Measurements from ENCODE around the gene NRIP2.
"Not testable (repeated sequence)": the region's sequence is repeated elsewhere in the genome, so short reads cannot be mapped to it uniquely, and the experiment has no call there.

NRIP2 gene

GRCh38 chr12:2877047-2877952 is 42.5 kb upstream of the NRIP2 start, which contains the start of the genes FOXM1 and RHNO1:
Gene FOXM1 (minus strand): TSS chr12:2877174. CDS start chr12:2874478, 2,696 bp downstream.
Gene RHNO1 (plus strand): TSS chr12:2877223. CDS start chr12:2885367, 8,144 bp downstream.
- peaks cover 99% of the 10 kb centered on the region for H3K79me2 ChIP-seq (ENCODE audit: control insufficient read depth, low read length)
- H3K4me2 ChIP-seq (ENCODE audit: low read length): peak within 1 kb of the TSS; percentile 75
- H3K36me3 ChIP-seq (ENCODE audit: control insufficient read depth, low read length): peaks cover 48% of the 10 kb centered on the region
- no peaks in the 10 kb centered on the region for H3K9me3 ChIP-seq (ENCODE audit: control insufficient read depth, insufficient read depth, low read length)
- H3K9me2 ChIP-seq (replicated peaks; ENCODE audit: control insufficient read depth, low read length): no peaks in the 10 kb centered on the region
- 0 out of 2 replicates have a peak, but pooled peaks cover 4% of the 10 kb centered on the region for H4K20me1 ChIP-seq (ENCODE audit: control insufficient read depth, insufficient read depth, low read depth, low read length)
- peak within 1 kb of the TSS; percentile 75 for H3K27ac ChIP-seq (ENCODE audit: low read depth, low read length)
- H3K27me3 ChIP-seq (ENCODE audit: control insufficient read depth, low read length): no peaks in the 10 kb centered on the region
- H3K4me3 ChIP-seq (ENCODE audit: low read length): peak within 1 kb of the TSS; percentile 90
- TF ChIP-seq CTCF (IDR thresholded peaks at IDR 0.05; ENCODE audit: low read depth, low read length, poor library complexity, severe bottlenecking) (no peak), EZH2phosphoT487 (IDR thresholded peaks at IDR 0.05; ENCODE audit: borderline replicate concordance, low read length) (no peak)
- H3F3A ChIP-seq (ENCODE audit: control insufficient read depth, insufficient read depth): peaks cover 3% of the 10 kb centered on the region; the same call in 1 of the 2 replicates
- H3K4me1 ChIP-seq (ENCODE audit: control insufficient read depth, low read length): peaks cover 23% of the 10 kb centered on the region

DNA sequence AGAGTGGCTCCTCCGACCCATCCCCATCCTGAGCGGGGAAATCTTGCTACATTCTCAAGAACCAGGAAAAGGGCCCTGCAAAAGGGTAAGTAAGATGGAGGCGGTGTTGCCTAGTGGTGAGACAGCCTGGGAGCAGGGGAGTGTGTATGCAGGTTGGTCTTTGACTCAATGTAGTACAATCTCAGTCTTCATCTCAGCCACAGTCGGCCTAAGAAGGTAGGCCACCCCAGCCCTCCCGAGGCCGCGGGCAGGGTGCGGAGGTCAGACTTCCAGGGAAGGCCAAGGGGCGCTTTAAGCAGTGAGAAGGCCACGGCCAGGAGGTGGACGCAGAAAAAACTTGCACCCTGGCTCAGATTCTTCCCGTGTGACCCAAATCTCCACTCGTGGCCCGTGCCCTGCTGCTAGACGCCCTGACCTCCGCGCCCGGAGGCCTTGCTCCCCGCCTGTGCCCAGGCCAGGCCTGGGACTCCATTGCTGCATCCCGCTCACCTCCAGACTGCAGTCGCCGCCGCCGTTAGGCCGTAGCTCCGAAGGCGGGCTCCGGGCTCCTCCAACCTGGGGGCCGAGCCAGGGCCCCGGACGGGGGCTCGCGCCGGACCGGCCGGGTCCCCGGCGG is 41.7 kb upstream of the NRIP2 start:
- Histone ChIP-seq H3F3A (ENCODE audit: control insufficient read depth, insufficient read depth) (peaks cover 3% of the 10 kb centered on the region; the same call in 1 of the 2 replicates), H3K27ac (ENCODE audit: low read depth, low read length) (peak overlapping the region; percentile 75), H3K79me2 (ENCODE audit: control insufficient read depth, low read length) (peaks cover 100% of the 10 kb centered on the region), H3K4me3 (ENCODE audit: low read length) (peak overlapping the region; percentile 90), H3K9me2 (replicated peaks; ENCODE audit: control insufficient read depth, low read length) (no peaks in the 10 kb centered on the region), H4K20me1 (ENCODE audit: control insufficient read depth, insufficient read depth, low read depth, low read length) (0 out of 2 replicates have a peak, but pooled peaks cover 4% of the 10 kb centered on the region), H3K36me3 (ENCODE audit: control insufficient read depth, low read length) (peaks cover 55% of the 10 kb centered on the region), H3K4me2 (ENCODE audit: low read length) (peak overlapping the region; percentile 75), H3K27me3 (ENCODE audit: control insufficient read depth, low read length) (no peaks in the 10 kb centered on the region), H3K4me1 (ENCODE audit: control insufficient read depth, low read length) (peaks cover 23% of the 10 kb centered on the region), H3K9me3 (ENCODE audit: control insufficient read depth, insufficient read depth, low read length) (no peaks in the 10 kb centered on the region)
- TF ChIP-seq CTCF (IDR thresholded peaks at IDR 0.05; ENCODE audit: low read depth, low read length, poor library complexity, severe bottlenecking) (peak; percentile 9), EZH2phosphoT487 (IDR thresholded peaks at IDR 0.05; ENCODE audit: borderline replicate concordance, low read length) (no peak)

DNA sequence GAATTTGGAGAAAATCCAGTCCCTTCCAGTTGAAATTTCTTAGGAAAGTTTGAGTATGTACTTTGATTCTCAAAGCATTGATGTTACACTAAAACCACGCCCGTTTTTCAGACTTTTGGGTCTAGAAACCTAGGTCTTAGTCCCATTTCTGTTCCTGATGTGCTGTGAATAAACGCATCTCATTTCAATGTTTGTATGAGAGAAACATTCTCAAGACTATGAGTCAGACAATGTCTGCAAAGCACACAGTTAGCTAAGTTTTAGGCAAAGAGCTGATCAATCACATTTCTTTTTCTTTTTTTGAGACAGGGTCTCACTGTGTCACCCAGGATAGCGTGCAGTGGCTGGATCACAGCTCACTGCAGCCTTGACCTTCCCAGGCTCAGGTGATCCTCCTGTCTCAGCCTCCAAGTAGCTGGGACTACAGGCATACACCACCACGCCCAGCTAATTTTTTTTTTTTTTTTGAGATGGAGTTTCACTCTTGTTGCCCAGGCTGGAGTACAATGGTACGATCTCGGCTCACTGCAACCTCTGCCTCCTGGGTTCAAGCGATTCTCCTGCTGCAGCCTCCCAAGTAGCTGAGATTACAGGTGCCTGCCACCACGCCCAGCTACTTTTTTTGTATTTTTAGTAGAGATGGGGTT is 34.3 kb upstream of the NRIP2 start:
- not testable (repeated sequence) for H3K4me1 ChIP-seq (ENCODE audit: control insufficient read depth, low read length); H3F3A ChIP-seq (ENCODE audit: control insufficient read depth, insufficient read depth); H3K27me3 ChIP-seq (ENCODE audit: control insufficient read depth, low read length); H4K20me1 ChIP-seq (ENCODE audit: control insufficient read depth, insufficient read depth, low read depth, low read length); H3K27ac ChIP-seq (ENCODE audit: low read depth, low read length); H3K4me3 ChIP-seq (ENCODE audit: low read length); H3K9me2 ChIP-seq (replicated peaks; ENCODE audit: control insufficient read depth, low read length); H3K9me3 ChIP-seq (ENCODE audit: control insufficient read depth, insufficient read depth, low read length); H3K4me2 ChIP-seq (ENCODE audit: low read length)
- peaks cover 33% of the 10 kb centered on the region for H3K79me2 ChIP-seq (ENCODE audit: control insufficient read depth, low read length)
- peaks cover 87% of the 10 kb centered on the region for H3K36me3 ChIP-seq (ENCODE audit: control insufficient read depth, low read length)
